Stimulated activated CD4-positive, alpha-beta T cell treated with anti-CD3 and anti-CD28 coated beads, Interleukin-1b, Interleukin-23, amount 100 ng/mL, for 1 hour (primary cell): ENCODE results near the gene SLC15A2.
"Not testable (repeated sequence)": the region's sequence is repeated elsewhere in the genome, so short reads cannot be mapped to it uniquely, and the experiment has no call there.

Experiments
- DNase-seq, 2 donors: peaks; one replicate each; pipeline ENCODE4 v3.0.0-alpha.2; 2020; ENCODE audit warnings: low read depth in 2 of 2

Gene SLC15A2

GRCh38 chr3:121926380-121926779, 32.2 kb downstream of the SLC15A2 start:
- no peak for DNase-seq

DNA sequence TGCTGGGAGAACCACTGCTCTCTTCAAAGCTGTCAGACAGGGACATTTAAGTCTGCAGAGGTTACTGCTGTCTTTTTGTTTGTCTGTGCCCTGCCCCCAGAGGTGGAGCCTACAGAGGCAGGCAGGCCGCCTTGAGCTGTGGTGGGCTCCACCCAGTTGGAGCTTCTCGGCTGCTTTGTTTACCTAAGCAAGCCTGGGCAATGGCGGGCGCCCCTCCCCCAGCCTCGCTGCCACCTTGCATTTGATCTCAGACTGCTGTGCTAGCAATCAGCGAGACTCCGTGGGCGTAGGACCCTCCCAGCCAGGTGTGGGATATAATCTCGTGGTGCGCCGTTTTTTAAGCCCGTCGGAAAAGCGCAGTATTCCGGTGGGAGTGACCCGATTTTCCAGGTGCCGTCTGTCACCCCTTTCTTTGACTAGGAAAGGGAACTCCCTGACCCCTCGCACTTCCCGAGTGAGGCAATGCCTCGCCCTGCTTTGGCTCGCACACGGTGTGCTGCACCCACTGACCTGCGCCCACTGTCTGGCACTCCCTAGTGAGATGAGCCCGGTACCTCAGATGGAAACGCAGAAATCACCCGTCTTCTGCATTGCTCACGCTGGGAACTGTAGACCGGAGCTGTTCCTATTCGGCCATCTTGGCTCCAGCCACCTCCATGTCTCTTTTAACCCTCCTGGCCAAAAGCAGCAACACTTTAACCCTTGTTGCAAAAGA, 44.1 kb downstream of the SLC15A2 start:
- DNase-seq, result not testable (repeated sequence)

DNA sequence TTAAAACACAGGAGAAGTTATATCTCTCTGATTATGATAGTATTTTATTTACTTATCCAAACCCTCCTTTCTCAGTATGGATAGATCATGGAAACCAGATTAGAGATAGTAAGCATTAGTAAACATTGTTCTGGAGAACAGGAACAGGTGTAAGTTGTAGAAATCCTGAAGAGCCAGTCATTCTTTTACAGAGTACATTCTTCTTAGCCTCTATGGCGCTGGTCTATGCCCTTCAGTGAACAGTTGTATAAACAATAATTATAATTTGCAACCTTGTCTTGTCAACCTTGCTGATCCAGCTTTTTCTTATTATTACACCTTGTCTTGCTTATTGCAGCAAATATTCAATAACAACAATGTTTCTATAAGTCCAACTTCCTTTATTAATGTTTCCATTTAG, 47.4 kb downstream of the SLC15A2 start:
- no peak for DNase-seq

DNA sequence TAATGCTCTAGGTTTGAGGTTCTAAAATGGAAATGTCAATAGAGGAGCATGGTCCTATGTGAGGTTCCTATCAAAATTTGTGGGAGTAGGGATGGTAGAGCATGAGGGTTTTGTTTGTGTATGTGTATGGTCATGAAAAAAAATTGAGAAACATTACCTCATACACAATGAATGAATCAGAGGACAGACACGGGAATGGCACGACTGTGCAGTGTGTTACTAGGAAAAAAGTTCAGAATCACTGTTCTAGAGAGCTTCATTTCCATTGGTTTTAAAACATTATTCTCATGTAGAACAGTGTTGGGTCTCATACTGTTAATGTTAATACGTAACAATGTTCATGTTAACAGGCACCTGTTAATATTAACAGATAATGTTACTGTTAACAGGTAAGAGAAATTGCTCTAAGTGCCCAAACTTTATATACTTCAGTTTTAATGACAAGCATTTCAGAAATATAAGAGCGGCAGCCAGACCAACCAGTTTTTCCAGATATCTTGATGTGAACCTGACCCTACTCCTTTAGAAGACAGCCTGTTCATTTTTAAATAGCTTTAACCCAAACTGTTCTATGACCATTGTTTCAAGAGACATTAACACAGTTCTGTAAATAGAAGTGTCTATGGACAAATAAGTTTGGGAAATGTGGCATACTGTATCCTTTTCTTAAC, 48.0 kb downstream of the SLC15A2 start:
- DNase-seq, result no peak

GRCh38 chr3:121943431-121943830, 49.2 kb downstream of the SLC15A2 start:
- DNase-seq, result no peak

DNA sequence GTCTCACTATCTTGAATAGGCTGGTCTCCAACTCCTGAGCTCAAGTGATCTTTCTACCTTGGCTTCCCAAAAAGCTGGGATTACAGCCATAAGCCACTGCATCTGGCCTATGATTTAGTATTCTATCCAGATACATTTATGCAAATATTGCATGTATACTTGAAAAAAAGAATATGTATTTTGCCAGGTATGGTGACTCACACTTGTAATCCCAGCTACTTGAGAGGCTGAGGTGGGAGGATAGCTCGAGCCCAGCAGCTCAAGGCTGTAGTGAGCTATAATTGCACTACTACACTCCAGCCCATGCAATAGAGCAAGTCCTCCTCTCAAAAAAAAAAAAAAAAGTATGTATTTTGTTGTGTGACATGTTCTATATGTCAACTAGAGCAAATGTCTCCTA, 54.4 kb downstream of the SLC15A2 start:
- no peak for DNase-seq

- DNase-seq, result no peak
Measured at GRCh38 chr3:121951291-121951919, 57.2 kb downstream of the SLC15A2 start.

GRCh38 chr3:121956363-121956762, 62.2 kb downstream of the SLC15A2 start:
- no peak for DNase-seq

- no peak for DNase-seq
Measured at GRCh38 chr3:121957674-121958415, 63.6 kb downstream of the SLC15A2 start.

DNA sequence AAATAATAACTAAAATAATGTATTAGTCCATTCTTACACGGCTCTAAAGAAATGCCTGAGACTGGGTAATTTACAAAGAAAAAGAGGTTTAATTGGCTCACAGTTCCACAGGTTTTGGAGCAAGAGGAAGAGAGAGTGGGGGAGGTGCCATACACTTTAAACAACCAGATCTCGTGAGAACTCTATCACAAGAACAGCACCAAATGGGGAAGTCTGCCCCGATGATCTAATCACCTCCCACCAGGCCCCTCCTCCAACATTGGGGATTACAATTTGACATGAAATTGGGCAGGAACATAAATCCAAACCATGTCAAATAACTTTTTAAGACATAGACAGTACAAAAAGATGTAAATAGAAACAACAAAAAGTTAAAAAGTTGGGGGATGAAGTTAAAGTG, 64.6 kb downstream of the SLC15A2 start:
- DNase-seq, result no peak

DNA sequence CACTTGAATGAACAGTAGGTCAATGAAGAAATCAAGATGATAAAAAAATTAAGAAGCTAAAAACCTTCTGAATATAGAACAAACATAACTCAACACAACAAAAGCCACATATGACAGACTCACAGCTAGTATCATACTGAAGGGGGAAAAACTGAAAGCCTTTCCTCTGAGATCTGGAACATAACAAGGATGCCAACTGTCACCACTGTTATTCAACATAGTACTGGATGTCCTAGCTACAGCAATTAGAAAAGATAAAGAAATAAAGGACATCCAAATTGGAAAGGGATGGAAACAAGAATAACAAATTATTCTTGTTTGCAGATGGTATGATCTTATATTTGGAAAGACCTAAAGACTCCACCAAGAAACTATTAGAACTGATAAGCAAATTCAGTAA, 67.1 kb downstream of the SLC15A2 start:
- no peak for DNase-seq

DNA sequence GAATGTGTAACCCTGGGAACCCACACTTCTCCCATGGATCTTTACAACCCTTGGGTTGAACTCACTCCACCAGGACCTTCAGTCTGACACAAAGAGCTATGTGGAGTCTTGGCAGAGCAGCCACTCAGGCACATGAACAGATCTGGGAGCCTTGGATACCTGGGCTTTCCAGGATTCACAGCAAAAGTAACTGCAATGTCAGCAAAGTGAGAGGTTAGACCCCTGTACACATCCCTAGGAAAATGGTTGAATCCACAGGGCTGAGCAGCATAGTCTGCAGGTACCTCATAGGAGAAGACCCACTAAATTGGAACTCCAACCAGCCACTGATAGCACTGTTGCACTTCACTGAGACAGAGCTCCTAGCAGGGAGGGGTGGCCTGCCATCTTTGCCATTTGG, 68.2 kb downstream of the SLC15A2 start:
- DNase-seq, result no peak

- DNase-seq, result no peak
Measured at GRCh38 chr3:121963608-121964007, 69.4 kb downstream of the SLC15A2 start.

DNA sequence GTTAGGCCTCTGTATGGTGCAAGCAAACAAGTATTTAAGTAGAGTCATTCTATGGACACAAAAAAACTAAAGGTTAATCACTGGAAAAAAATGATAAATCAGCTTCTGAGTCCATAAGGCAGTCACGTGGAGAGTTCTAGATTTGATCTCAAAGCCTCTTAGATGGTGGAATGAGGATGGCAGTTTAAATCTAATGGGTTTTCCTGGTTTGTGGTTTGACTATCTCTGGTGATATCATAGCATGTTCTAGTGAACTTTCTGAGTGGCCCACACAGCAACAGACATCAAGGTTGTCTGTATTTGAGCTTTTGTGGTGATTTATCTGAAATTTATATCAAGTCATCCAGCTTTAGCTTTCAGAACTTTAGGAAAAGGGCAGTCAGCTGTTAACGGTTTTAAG, 75.4 kb downstream of the SLC15A2 start:
- DNase-seq, result no peak

DNA sequence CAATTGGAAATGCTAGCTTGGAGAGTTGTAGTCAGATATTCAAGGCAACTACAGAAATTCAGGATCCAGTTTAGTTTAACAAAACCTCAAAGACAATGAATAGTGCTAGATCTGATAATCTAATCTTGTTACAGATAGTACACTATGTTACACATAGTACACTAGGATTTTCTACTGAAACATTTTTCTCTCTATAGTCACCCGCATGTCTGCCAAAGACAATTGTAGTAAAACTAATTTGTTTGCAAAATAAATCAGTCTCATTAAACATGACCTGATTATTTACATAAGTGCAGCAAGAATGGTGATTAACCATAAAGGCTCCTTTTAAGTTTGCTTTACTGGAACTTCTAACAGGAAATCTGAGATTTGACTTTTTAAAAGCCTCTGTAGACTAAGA, 75.8 kb downstream of the SLC15A2 start:
- no peak for DNase-seq

DNA sequence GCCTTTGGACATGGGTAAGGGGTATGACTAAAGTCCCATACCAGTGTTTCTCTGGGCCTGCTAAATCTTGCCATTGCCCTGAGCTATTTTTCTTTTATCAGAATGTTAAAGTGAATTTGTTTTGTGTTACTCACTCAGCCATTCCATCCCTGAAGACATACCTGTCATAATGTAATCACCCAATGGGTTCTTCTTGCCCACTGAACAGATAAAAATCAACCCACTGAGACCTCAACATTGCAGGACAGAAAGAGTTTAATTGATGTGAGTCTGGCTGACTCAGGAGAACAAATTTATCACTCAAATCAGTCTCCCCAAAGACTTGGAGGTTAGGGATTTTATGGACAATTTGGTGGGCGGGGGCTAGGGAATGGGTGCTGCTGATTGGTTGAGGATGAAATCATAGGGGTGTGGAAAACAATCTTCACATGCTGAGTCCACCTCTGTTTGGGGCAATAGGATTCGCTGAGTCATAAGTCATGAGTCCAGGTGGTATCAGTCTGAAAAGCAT, 80.5 kb downstream of the SLC15A2 start:
- no peak for DNase-seq

DNA sequence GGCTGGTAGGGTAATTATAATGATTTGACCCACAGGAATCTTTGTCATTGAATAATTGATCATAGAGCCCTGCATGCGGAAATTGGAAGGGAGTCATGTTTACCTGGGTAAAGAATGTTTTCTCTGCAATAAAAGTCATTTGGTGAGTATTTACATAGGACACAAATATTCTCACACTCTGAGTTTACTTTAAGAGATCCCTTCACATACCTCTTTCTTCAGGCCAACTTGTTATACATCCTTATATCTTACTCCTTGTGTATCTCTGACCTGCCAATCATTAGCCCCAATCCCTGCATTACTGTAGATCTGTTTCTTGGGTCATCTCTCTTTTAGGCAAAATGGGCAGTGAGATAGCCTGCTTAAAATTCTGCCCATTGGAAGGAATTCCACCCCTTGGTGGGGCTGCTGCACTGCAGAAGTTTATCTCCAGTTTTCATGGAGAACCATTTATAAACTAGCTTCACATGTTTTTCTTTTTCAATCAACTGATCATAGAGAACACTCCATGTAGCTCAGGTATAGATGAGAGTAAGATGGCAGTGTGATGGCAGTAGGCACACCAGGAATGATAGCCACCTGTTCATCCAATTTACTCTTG, 81.6 kb downstream of the SLC15A2 start:
- DNase-seq, result no peak

DNA sequence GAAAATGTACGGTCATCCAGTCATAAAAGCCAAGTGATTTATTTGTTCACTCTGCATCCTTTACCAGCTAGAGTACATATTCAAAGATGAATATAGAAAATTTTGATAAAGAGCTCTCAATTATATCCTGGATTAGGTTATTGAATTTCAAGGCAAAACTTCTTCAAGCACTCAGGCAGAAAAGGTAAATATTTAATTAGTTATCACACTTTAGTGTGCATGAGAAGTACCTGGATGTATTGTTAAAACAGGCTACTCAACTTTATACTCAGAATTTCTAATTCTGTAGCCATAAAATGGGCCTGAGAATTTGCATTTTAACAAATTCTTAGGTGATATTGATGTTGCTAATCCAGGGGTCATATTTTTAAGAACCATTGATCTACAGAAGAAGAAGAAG, 82.5 kb downstream of the SLC15A2 start:
- no peak for DNase-seq

DNA sequence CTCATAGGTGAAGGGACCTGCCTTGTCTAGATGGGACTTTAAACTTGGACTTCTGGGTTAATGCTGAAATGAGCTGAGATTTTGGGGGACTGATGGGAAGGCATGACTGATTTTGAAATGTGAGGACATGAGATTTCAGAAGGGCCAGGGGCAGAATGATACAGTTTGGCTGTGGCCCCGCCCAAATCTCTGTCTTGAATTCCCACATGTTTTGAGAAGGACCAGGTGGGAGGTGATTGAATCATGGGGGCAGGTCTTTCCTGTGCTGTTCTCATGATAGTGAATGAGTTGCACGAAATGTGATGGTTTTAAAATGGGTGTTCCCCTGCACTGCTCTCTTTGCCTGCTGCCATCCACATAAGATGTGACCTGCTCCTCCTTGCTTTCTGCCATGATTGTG, 85.0 kb downstream of the SLC15A2 start:
- DNase-seq, result no peak

DNA sequence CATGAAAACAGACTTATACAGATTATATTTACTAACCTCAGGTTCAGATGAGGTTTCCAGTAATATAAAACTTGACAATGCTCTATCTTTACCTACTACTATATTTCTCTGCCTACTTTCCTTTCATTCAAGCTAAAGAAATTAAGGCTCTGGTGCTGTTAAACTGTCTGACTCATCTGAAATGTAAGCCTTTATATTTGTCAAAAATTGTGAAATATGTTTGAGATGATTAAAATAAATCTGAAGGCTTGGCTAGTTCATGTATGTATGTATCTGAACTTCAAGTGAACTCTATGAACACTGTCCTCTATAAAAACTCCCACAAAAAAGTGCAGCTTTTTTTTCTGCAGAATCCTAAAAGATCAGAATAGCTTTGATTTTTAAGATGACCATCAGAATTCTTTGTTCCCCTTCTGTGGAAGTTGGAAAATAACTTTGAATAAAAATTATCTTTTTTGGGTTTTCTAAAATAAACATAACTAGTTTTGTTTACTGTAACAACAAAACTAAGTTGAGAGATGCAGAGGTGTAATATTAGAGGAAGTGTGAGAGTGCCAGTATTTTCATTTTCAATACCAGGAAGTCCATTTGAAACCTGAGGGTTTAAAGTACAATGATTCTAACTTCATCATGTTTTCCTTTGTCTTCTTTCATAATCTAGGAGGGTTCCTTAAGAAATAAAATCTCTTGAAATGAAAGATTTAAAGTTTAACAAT, 85.7 kb downstream of the SLC15A2 start:
- no peak for DNase-seq

GRCh38 chr3:121980450-121980796, 86.2 kb downstream of the SLC15A2 start:
- no peak for DNase-seq
